Natural killer cell (primary cell): ENCODE results near the gene PRKN. TPM values are rescaled to one million over a fixed set of nuclear protein-coding genes. Genes with fewer than 3 reads are reported as not detected.

ENCODE experiments used
- ATAC-seq, 3 donors: fragments of 150-1000 bp in 2 of 3; fragments of 200-7000 bp in 1 of 3; cut with Tn5 transposase; 1 replicate in 1 of 3; 2 replicates in 2 of 3; pipeline ENCODE4 v1.10.0; 2021; ENCODE audit warnings: mild to moderate bottlenecking in 2 of 3, moderate library complexity in 2 of 3
- DNase-seq, 2 donors: peaks; one replicate each; pipeline versions ENCODE4 v3.0.0 to v3.0.0-alpha.2; 2013 to 2021; ENCODE audit warnings: mixed read lengths in 1 of 2
- H3K27ac ChIP-seq: one replicate; pipeline ENCODE4 v1.5.1; 2013; ENCODE audit warnings: mild to moderate bottlenecking, low read length
- H3K27me3 ChIP-seq: one replicate; pipeline ENCODE4 v1.6.1; 2013; ENCODE audit warnings: low read length; ENCODE audit not compliant: control insufficient read depth, insufficient read depth
- H3K36me3 ChIP-seq: one replicate; pipeline ENCODE4 v1.6.1; 2013; ENCODE audit warnings: low read length; ENCODE audit not compliant: control insufficient read depth, insufficient read depth
- H3K4me1 ChIP-seq: one replicate; pipeline ENCODE4 v1.6.1; 2013; ENCODE audit warnings: low read length; ENCODE audit not compliant: control insufficient read depth, insufficient read depth
- H3K4me3 ChIP-seq: one replicate; pipeline ENCODE4 v1.5.1; 2013; ENCODE audit warnings: low read length
- H3K9me3 ChIP-seq: one replicate; pipeline ENCODE4 v1.6.1; 2013; ENCODE audit warnings: low read length; ENCODE audit not compliant: control insufficient read depth, insufficient read depth
- H3K27ac Mint-ChIP-seq, 2 donors: one replicate each; pipeline ENCODE4 v1.8.0; 2022; ENCODE audit warnings: mild to moderate bottlenecking in 2 of 2, mixed read lengths in 2 of 2, moderate library complexity in 1 of 2
- H3K27me3 Mint-ChIP-seq, 2 donors: one replicate each; pipeline ENCODE4 v1.8.0; 2022; ENCODE audit warnings: low read depth in 2 of 2, mixed read lengths in 2 of 2
- H3K36me3 Mint-ChIP-seq: one replicate; pipeline ENCODE4 v1.8.0; 2022; ENCODE audit warnings: mixed read lengths
- H3K4me1 Mint-ChIP-seq, 2 donors: one replicate each; pipeline ENCODE4 v1.8.0; 2022; ENCODE audit warnings: mixed read lengths in 2 of 2
- H3K4me3 Mint-ChIP-seq: one replicate; pipeline ENCODE4 v1.8.0; 2022; ENCODE audit warnings: mild to moderate bottlenecking, moderate library complexity, mixed read lengths
- H3K9me3 Mint-ChIP-seq, 2 donors: one replicate each; pipeline ENCODE4 v1.8.0; 2022; ENCODE audit warnings: mixed read lengths in 2 of 2
- CTCF ChIP-seq: fragments of 200-600 bp; IDR thresholded peaks from one replicate; pipeline ENCODE4 v1.8.0; 2022; ENCODE audit warnings: antibody characterized with exemption
- WGBS: methylation state at CpG from one replicate; pipeline ENCODE4 v1.1.7; 2013; ENCODE audit warnings: missing lambda C conversion rate; ENCODE audit not compliant: insufficient coverage; 5-methylcytosine and 5-hydroxymethylcytosine counted together
- intact Hi-C: fragments of 100-400 bp; cut with micrococcal nuclease; formaldehyde crosslinking; loops from one replicate; pipeline ENCODE4 v1.14.2; 2022
- total RNA-seq, 4 donors: library from RNA; stranded (reverse); fragments of 120-200 nt in 1 of 4; gene quantifications; one replicate each; pipeline versions ENCODE4 v1.2.3 to v1.2.4, GENCODE V29; 2013 to 2022

The PRKN gene
- total RNA-seq, 3 donors from 2014 or later (not counting 1 experiment from before 2014, with no cell fraction given), result 1.4 to 1.9 (median 1.9) TPM

DNA sequence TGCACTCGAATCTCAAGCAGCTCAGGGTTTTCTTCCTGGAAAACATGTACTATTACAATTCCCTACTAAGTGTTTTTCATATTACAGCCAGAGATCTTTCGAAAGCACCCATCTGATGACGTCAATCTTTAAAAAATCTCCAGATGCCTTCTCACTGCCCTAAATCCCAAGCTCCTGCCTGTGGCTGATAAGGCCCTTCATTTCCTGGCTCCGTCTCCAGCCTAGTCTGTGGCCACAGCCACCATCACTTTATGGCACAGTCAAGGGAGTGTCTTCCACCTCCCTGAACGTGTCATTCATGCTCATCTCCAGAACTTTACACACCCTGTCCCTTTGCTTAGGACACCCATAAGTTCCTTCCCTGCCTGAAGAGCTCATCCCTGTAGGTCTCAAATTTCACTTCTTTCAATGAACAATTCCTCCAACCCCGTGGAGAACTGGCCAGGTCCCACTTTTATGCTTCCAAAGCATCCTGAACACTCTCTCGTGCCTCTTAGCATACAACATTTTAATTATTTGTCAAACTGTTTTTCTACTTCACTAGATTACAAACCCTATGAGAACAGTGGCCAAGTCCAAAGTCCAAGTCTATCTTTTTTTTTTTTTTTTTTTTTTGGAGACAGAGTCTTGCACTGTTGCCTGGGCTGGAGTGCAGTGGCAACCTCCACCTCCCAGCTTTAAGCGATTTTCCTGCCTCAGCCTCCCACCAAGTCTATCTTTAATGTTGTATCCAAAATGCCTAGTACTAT is 1347.6 kb downstream of the PRKN start:
- 63% methylated on average over 7 of the region's 8 CpGs for WGBS
- H3K27ac Mint-ChIP-seq, result no peak overlapping the region
- H3K27ac ChIP-seq, result no peak overlapping the region
- DNase-seq (no peak), ATAC-seq (no peak)
- no peaks in the 10 kb centered on the region for H3K9me3 ChIP-seq
- intact Hi-C loops, result no loop called here
- no peak for TF ChIP-seq CTCF
- H3K36me3 ChIP-seq, result no peaks in the 10 kb centered on the region
- H3K27me3 ChIP-seq, result no peaks in the 10 kb centered on the region
- no peak overlapping the region for H3K4me3 Mint-ChIP-seq
- H3K4me1 ChIP-seq, result no peaks in the 10 kb centered on the region
- no peak overlapping the region for H3K4me3 ChIP-seq
- no peaks in the 10 kb centered on the region for H3K4me1 Mint-ChIP-seq
- H3K36me3 Mint-ChIP-seq, result no peaks in the 10 kb centered on the region
- H3K27me3 Mint-ChIP-seq, result peaks cover 0 to 18% of the 10 kb centered on the region in 2 donors
- no peaks in the 10 kb centered on the region for H3K9me3 Mint-ChIP-seq

GRCh38 chr6:161378115-161378514 is 1349.5 kb downstream of the PRKN start:
- no peaks in the 10 kb centered on the region for H3K36me3 ChIP-seq
- 84% methylated on average over 12 of the region's 12 CpGs for WGBS

DNA sequence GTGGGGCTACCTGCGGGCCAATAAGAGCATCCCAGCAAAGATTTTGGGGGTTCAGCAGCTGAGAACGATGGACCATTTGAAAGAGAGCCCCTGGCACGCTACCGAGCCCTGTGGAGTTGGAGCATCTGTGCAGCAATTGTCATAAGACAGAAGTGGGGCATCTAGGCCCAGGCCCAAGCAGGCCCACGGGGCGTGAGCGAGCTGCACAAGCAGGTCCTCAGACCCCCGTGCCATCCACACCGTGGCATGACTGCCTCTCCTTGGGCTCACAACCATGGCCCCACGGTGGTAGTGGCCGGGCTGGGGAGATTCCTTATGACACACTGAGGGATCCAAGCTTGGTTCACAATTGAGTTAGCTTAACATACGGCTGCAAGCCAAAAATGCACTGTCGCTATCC is 1350.5 kb downstream of the PRKN start:
- DNase-seq (no peak), ATAC-seq (no peak)
- no peaks in the 10 kb centered on the region for H3K4me1 Mint-ChIP-seq
- Histone ChIP-seq H3K36me3 (no peaks in the 10 kb centered on the region), H3K4me1 (peaks cover 2% of the 10 kb centered on the region), H3K4me3 (no peak overlapping the region), H3K9me3 (no peaks in the 10 kb centered on the region), H3K27ac (no peak overlapping the region), H3K27me3 (no peaks in the 10 kb centered on the region)
- intact Hi-C loops, result no loop called here
- H3K27ac Mint-ChIP-seq, result no peak overlapping the region
- peaks cover 0 to 15% of the 10 kb centered on the region in 2 donors for H3K27me3 Mint-ChIP-seq
- WGBS, result 90% methylated on average over 13 of the region's 13 CpGs
- no peak overlapping the region for H3K4me3 Mint-ChIP-seq
- TF ChIP-seq CTCF, result no peak
- H3K9me3 Mint-ChIP-seq, result no peaks in the 10 kb centered on the region
- H3K36me3 Mint-ChIP-seq, result no peaks in the 10 kb centered on the region

More at GRCh38 chr6:161378115-161378514, 1349.5 kb downstream of the PRKN start:
- no peaks in the 10 kb centered on the region for H3K36me3 Mint-ChIP-seq
- H3K4me1 Mint-ChIP-seq, result no peaks in the 10 kb centered on the region
- ATAC-seq (no peak), DNase-seq (no peak)
- Histone ChIP-seq H3K27me3 (no peaks in the 10 kb centered on the region), H3K4me3 (no peak overlapping the region), H3K4me1 (peaks cover 2% of the 10 kb centered on the region), H3K9me3 (no peaks in the 10 kb centered on the region), H3K27ac (no peak overlapping the region)
- intact Hi-C loops, result no loop called here
- H3K27me3 Mint-ChIP-seq, result peaks cover 0 to 18% of the 10 kb centered on the region in 2 donors
- no peak overlapping the region for H3K4me3 Mint-ChIP-seq
- H3K27ac Mint-ChIP-seq, result no peak overlapping the region
- H3K9me3 Mint-ChIP-seq, result no peaks in the 10 kb centered on the region
- no peak for TF ChIP-seq CTCF

DNA sequence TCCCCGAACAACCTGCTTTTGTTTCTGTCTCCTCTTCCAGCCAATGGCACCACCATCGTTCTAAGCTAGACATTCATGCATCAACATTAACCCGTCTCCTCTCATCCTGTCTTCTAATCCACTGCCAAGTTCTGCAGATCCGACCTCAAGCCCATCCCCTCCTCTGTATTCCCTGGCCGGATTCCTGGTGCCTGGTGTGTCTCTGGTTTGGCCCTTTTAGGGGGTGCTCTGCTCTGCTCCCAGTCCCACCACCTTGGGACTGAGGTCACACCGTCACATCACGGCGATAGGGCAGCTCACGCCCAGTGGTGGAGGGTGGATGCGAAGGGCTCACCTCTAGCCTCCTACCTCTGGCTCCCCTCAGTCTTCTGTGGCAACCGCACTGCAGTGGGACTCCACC is 1351.2 kb downstream of the PRKN start:
- DNase-seq, result no peak
- H3K4me3 Mint-ChIP-seq, result no peak overlapping the region
- intact Hi-C loops, result no loop called here
- no peaks in the 10 kb centered on the region for H3K9me3 ChIP-seq
- 87% methylated on average over 11 of the region's 11 CpGs for WGBS
- no peaks in the 10 kb centered on the region for H3K4me1 Mint-ChIP-seq
- no peak for ATAC-seq
- no peak overlapping the region for H3K4me3 ChIP-seq
- H3K9me3 Mint-ChIP-seq, result no peaks in the 10 kb centered on the region
- H3K27ac Mint-ChIP-seq, result no peak overlapping the region
- H3K27ac ChIP-seq, result no peak overlapping the region
- H3K27me3 Mint-ChIP-seq, result peaks cover 0 to 15% of the 10 kb centered on the region in 2 donors
- no peaks in the 10 kb centered on the region for H3K36me3 Mint-ChIP-seq
- no peak for TF ChIP-seq CTCF
- H3K4me1 ChIP-seq, result peaks cover 2% of the 10 kb centered on the region
- no peaks in the 10 kb centered on the region for H3K27me3 ChIP-seq
- no peaks in the 10 kb centered on the region for H3K36me3 ChIP-seq
